H1 (cell line): ENCODE measurements around the gene RFTN2. TPM values are rescaled to one million over a fixed set of nuclear protein-coding genes. Genes with fewer than 3 reads are reported as not detected.

Experiments used
- CTCF ChIA-PET: fragments of 300-600 bp; sonication (Branson Sonifier 250); formaldehyde crosslinking; loops from one replicate; lab custom pipeline; 2021; ENCODE audit not compliant: partially characterized antibody; lab: Charles Lee
- POLR2A ChIA-PET: fragments of 300-600 bp; sonication (Branson Sonifier 250); formaldehyde crosslinking; loops from one replicate; lab custom pipeline; 2021; ENCODE audit warnings: inconsistent platforms; ENCODE audit not compliant: partially characterized antibody; lab: Charles Lee
- DNase-seq, 2 experiments: peaks; one replicate each; pipeline versions ENCODE4 v3.0.0 to v3.0.0-alpha.2; 2010 to 2022; ENCODE audit warnings: low spot score in 2 of 2, low read depth in 1 of 2, mixed read lengths in 1 of 2
- FAIRE-seq: peaks from 2 replicates; lab custom pipeline; 2011; peaks lifted over from hg19 to GRCh38; lab: Jason Lieb, UNC
- H2AFZ ChIP-seq: 2 replicates; pipeline ENCODE4 v1.8.1; 2012; ENCODE audit warnings: low read length, inconsistent platforms
- H2AK5ac ChIP-seq: 2 replicates; pipeline ENCODE4 v1.6.1; 2013; ENCODE audit warnings: low read depth, low read length
- H2BK120ac ChIP-seq: replicated peaks from 2 replicates; pipeline ENCODE3; 2013; ENCODE audit warnings: low read depth, low read length, inconsistent platforms
- H2BK12ac ChIP-seq: 2 replicates; pipeline ENCODE4 v1.6.1; 2013; ENCODE audit warnings: low read depth, low read length
- H2BK15ac ChIP-seq: 2 replicates; pipeline ENCODE4 v1.6.1; 2013; ENCODE audit warnings: low read length
- H2BK20ac ChIP-seq: 2 replicates; pipeline ENCODE4 v1.6.1; 2013; ENCODE audit warnings: low read length
- H2BK5ac ChIP-seq: 2 replicates; pipeline ENCODE4 v1.6.1; 2013; ENCODE audit warnings: low read depth, low read length
- H3K14ac ChIP-seq: 2 replicates; pipeline ENCODE4 v1.6.1; 2013; ENCODE audit warnings: inconsistent platforms; ENCODE audit not compliant: insufficient read length
- H3K18ac ChIP-seq: 2 replicates; pipeline ENCODE4 v1.6.1; 2013; ENCODE audit warnings: low read length; ENCODE audit errors: extremely low read depth
- H3K23ac ChIP-seq: 2 replicates; pipeline ENCODE4 v1.6.1; 2013; ENCODE audit warnings: inconsistent platforms; ENCODE audit not compliant: insufficient read length
- H3K23me2 ChIP-seq: 2 replicates; pipeline ENCODE4 v1.6.1; 2013; ENCODE audit warnings: low read depth, low read length
- H3K27ac ChIP-seq: 2 replicates; pipeline ENCODE4 v1.6.1; 2011; ENCODE audit warnings: low read depth, low read length, inconsistent platforms
- H3K27me3 ChIP-seq, 4 experiments: replicated peaks in 1 of 4; 1 replicate in 1 of 4; 2 replicates in 3 of 4; pipeline versions ENCODE4 v1.6.1 to v1.8.1; 2011 to 2013; ENCODE audit warnings: low read length in 3 of 4, mild to moderate bottlenecking in 3 of 4, inconsistent platforms in 2 of 4, mixed read lengths in 2 of 4, moderate library complexity in 1 of 4; ENCODE audit not compliant: control insufficient read depth in 3 of 4, insufficient read depth in 3 of 4; ENCODE audit errors: extremely low read depth in 1 of 4
- H3K36me3 ChIP-seq, 4 experiments: 2 replicates each; pipeline versions ENCODE4 v1.6.1 to v1.8.1; 2011 to 2013; ENCODE audit warnings: mild to moderate bottlenecking in 4 of 4, low read length in 3 of 4, moderate library complexity in 2 of 4, control low read depth in 1 of 4, inconsistent platforms in 1 of 4; ENCODE audit not compliant: insufficient read depth in 4 of 4, control insufficient read depth in 2 of 4
- H3K4ac ChIP-seq: replicated peaks from 2 replicates; pipeline ENCODE3; 2013; ENCODE audit warnings: low read length, low read depth, mixed read lengths, inconsistent platforms; ENCODE audit not compliant: insufficient read length
- H3K4me1 ChIP-seq, 4 experiments: replicated peaks in 1 of 4; 1 replicate in 1 of 4; 2 replicates in 3 of 4; pipeline versions ENCODE4 v1.6.1 to v1.8.1; 2011 to 2013; ENCODE audit warnings: low read length in 3 of 4, inconsistent platforms in 2 of 4, mixed read lengths in 1 of 4; ENCODE audit not compliant: insufficient read depth in 4 of 4, control insufficient read depth in 3 of 4
- H3K4me2 ChIP-seq, 2 experiments: 2 replicates each; pipeline versions ENCODE4 v1.6.1 to v1.8.1; 2011 to 2013; ENCODE audit warnings: low read depth in 2 of 2, low read length in 2 of 2, control low read depth in 1 of 2, inconsistent platforms in 1 of 2, mild to moderate bottlenecking in 1 of 2; ENCODE audit not compliant: insufficient read depth in 1 of 2
- H3K4me3 ChIP-seq, 4 experiments: fragments of 200-600, 300-600 bp in 1 of 4; sonication (generic), shearing (Covaris generic), sonication (Bioruptor Twin) in 1 of 4; 2 replicates each; pipeline versions ENCODE4 v1.5.1 to v1.8.1; 2011 to 2016; ENCODE audit warnings: low read length in 4 of 4, low read depth in 3 of 4, control low read depth in 2 of 4, inconsistent platforms in 2 of 4, mild to moderate bottlenecking in 2 of 4, mixed read lengths in 1 of 4, moderate library complexity in 1 of 4; ENCODE audit not compliant: insufficient read depth in 2 of 4; ENCODE audit errors: extremely low read depth in 1 of 4
- H3K56ac ChIP-seq: replicated peaks from 2 replicates; pipeline ENCODE3; 2013; ENCODE audit warnings: low read depth, mild to moderate bottlenecking, mixed read lengths, low read length, inconsistent platforms; ENCODE audit not compliant: insufficient read length
- H3K79me1 ChIP-seq: 2 replicates; pipeline ENCODE4 v1.6.1; 2013; ENCODE audit warnings: low read depth, low read length, control low read depth
- H3K79me2 ChIP-seq, 2 experiments: 2 replicates each; pipeline versions ENCODE4 v1.6.1 to v1.8.1; 2012 to 2013; ENCODE audit warnings: low read length in 2 of 2, mild to moderate bottlenecking in 2 of 2, inconsistent platforms in 1 of 2; ENCODE audit not compliant: insufficient read depth in 2 of 2, control insufficient read depth in 1 of 2
- H3K9ac ChIP-seq, 4 experiments: replicated peaks in 1 of 4; 1 replicate in 1 of 4; 2 replicates in 3 of 4; pipeline versions ENCODE4 v1.6.1 to v1.8.1; 2011 to 2013; ENCODE audit warnings: low read depth in 3 of 4, low read length in 3 of 4, control low read depth in 2 of 4, mild to moderate bottlenecking in 2 of 4, moderate library complexity in 2 of 4, inconsistent platforms in 1 of 4; ENCODE audit errors: extremely low read depth in 1 of 4
- H3K9me3 ChIP-seq, 2 experiments: 2 replicates each; pipeline versions ENCODE4 v1.6.1 to v1.8.1; 2012 to 2013; ENCODE audit warnings: mild to moderate bottlenecking in 2 of 2, moderate library complexity in 2 of 2, control low read depth in 1 of 2, inconsistent platforms in 1 of 2, low read depth in 1 of 2, low read length in 1 of 2, mixed read lengths in 1 of 2; ENCODE audit not compliant: insufficient read depth in 2 of 2
- H4K20me1 ChIP-seq, 2 experiments: replicated peaks in 1 of 2; 2 replicates each; pipeline versions ENCODE3 to v1.8.1; 2011 to 2013; ENCODE audit warnings: inconsistent platforms in 2 of 2, low read length in 2 of 2, mild to moderate bottlenecking in 1 of 2; ENCODE audit not compliant: insufficient read depth in 2 of 2, control insufficient read depth in 1 of 2
- H4K5ac ChIP-seq: 2 replicates; pipeline ENCODE4 v1.6.1; 2013; ENCODE audit warnings: low read length, low read depth, mixed read lengths, inconsistent platforms; ENCODE audit not compliant: insufficient read length
- H4K8ac ChIP-seq: 2 replicates; pipeline ENCODE4 v1.8.0; 2013; ENCODE audit warnings: mild to moderate bottlenecking, moderate library complexity, low read length, inconsistent platforms; ENCODE audit not compliant: insufficient read depth; ENCODE audit errors: extremely low read depth
- H4K91ac ChIP-seq: replicated peaks from 2 replicates; pipeline ENCODE3; 2013; ENCODE audit warnings: low read length, mixed read lengths, inconsistent platforms; ENCODE audit not compliant: insufficient read length
- BRCA1 ChIP-seq: IDR thresholded peaks from 2 replicates; pipeline ENCODE4 v1.6.1; 2012; ENCODE audit warnings: low read depth, low read length, improper control_type of control experiment
- CBX5 ChIP-seq: fragments of 300-800, 300-1000 bp; sonication (generic); IDR thresholded peaks from 2 replicates; pipeline ENCODE4 v1.7.1; 2016; ENCODE audit warnings: antibody characterized with exemption, low read length, low read depth
- CTBP2 ChIP-seq: IDR thresholded peaks from 2 replicates; pipeline ENCODE4 v1.7.0; 2011; ENCODE audit warnings: borderline replicate concordance, mild to moderate bottlenecking, moderate library complexity, mixed read lengths, low read length; ENCODE audit not compliant: insufficient read depth, insufficient read length
- EGR1 ChIP-seq: IDR thresholded peaks from 2 replicates; pipeline ENCODE4 v1.6.1; 2011; ENCODE audit warnings: low read depth, low read length, borderline replicate concordance
- FOSL1 ChIP-seq: IDR thresholded peaks from 2 replicates; pipeline ENCODE4 v1.6.1; 2011; ENCODE audit warnings: mild to moderate bottlenecking, low read depth, low read length, moderate library complexity; ENCODE audit not compliant: insufficient read depth
- GABPA ChIP-seq: IDR thresholded peaks from 2 replicates; pipeline ENCODE4 v1.6.1; 2011; ENCODE audit warnings: mild to moderate bottlenecking, low read length, moderate library complexity, borderline replicate concordance; ENCODE audit not compliant: insufficient read depth
- JUND ChIP-seq: IDR thresholded peaks from 2 replicates; pipeline ENCODE4 v1.6.1; 2011; ENCODE audit warnings: mild to moderate bottlenecking, improper control_type of control experiment, low read length
- MAFK ChIP-seq: IDR thresholded peaks from 2 replicates; pipeline ENCODE4 v1.6.1; 2012; ENCODE audit warnings: low read depth, mild to moderate bottlenecking, improper control_type of control experiment, low read length
- NANOG ChIP-seq: IDR thresholded peaks from 2 replicates; pipeline ENCODE4 v1.6.1; 2011; ENCODE audit warnings: low read length, low read depth, mild to moderate bottlenecking, inconsistent platforms; ENCODE audit not compliant: insufficient read depth, poor library complexity, severe bottlenecking
- POU5F1 ChIP-seq: IDR thresholded peaks from 2 replicates; pipeline ENCODE4 v1.6.1; 2011; ENCODE audit warnings: low read depth, mild to moderate bottlenecking, low read length, moderate library complexity
- TAF1 ChIP-seq: IDR thresholded peaks from 2 replicates; pipeline ENCODE4 v1.6.1; 2011; ENCODE audit warnings: mild to moderate bottlenecking, low read depth, low read length
- TBP ChIP-seq: IDR thresholded peaks from 2 replicates; pipeline ENCODE4 v1.6.1; 2011; ENCODE audit warnings: low read depth, low read length, improper control_type of control experiment
- WGBS, 2 experiments: shearing (Covaris generic) in 1 of 2; methylation state at CpG; one replicate each; pipeline versions ENCODE4 v1.1.6 to v1.1.7; 2013 to 2015; ENCODE audit warnings: low lambda C conversion rate in 2 of 2, mixed read lengths in 2 of 2, inconsistent platforms in 1 of 2, low coverage in 1 of 2, missing lambda C conversion rate in 1 of 2; ENCODE audit not compliant: insufficient replicate concordance in 2 of 2, insufficient coverage in 1 of 2, insufficient read length in 1 of 2; ENCODE audit errors: extremely low coverage in 1 of 2, missing lambda C conversion rate in 1 of 2; 5-methylcytosine and 5-hydroxymethylcytosine counted together
- polyA plus RNA-seq, 7 experiments: library from polyadenylated mRNA; depleted of rRNA in 3 of 7; stranded (reverse) in 5 of 7; unstranded in 2 of 7; fragments of >200 nt in 5 of 7; fragments of 200-250 nt in 2 of 7; gene quantifications; 1 replicate in 5 of 7; 2 replicates in 1 of 7; 4 replicates in 1 of 7; pipeline versions ENCODE4 v1.2.1 to v1.2.3, GENCODE V29; 2011 to 2013; ENCODE audit warnings: missing spikeins in 2 of 7, mixed read lengths in 2 of 7
- total RNA-seq: library from RNA; stranded (reverse); fragmentation: NEBNext Ultra II Directional; extraction: Animal tissue kit (Norgen Biotek cat#: 25700); gene quantifications from 2 replicates; pipeline ENCODE4 v1.2.1, GENCODE V29; 2021
- TF ChIP-seq, protein P1 (sequence below): IDR thresholded peaks from 2 replicates; pipeline ENCODE4 v1.6.1; 2011; ENCODE audit warnings: low read depth, mild to moderate bottlenecking, low read length; ENCODE audit not compliant: insufficient read depth

The RFTN2 gene
- total and polyA plus RNA-seq, 2 of the 8 experiments (the other 6 are each of a cell fraction or from before 2014, with no cell fraction given), result 2.3 to 2.4 TPM

DNA sequence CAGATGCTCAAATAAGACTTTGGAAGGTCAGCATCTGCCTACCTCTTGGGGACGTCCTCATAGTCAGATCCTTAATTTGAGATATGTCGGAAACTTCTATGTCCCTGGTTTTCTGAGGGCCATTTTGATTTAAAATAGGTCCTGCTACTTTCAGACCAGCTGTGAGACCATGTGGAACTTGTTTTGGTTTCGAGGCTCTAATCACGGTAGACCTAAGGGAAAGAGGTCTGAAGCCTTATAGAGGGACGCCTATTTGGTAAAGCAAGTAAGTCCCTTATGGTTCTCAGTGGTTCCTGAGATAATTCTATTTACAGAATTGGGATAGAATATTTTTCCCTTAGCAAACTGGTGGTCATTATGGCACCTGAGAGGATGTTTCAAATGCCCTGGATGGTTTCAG is 75.1 kb downstream of the RFTN2 start:
- no peak for DNase-seq
- no peak overlapping the region for H2BK120ac ChIP-seq
- H4K91ac ChIP-seq, result no peak overlapping the region
- H4K8ac ChIP-seq, result no peak overlapping the region
- H3K4ac ChIP-seq, result no peak overlapping the region
- H3K27ac ChIP-seq, result no peak overlapping the region
- no peak overlapping the region for H3K4me2 ChIP-seq
- no peak overlapping the region for H3K4me3 ChIP-seq
- no peak overlapping the region for H2AFZ ChIP-seq
- H3K23me2 ChIP-seq, result no peaks in the 10 kb centered on the region
- ChIA-PET POLR2A (interaction anchor here (1.0 to 3.1 kb wide), 5 partner anchors 8 to 108 kb away, joined by 3 to 12 read pairs (median 5); partner anchors contain the start of genes HSPD1 and HSPE1), CTCF (interaction anchor here (0.6 to 2.2 kb wide), 17 partner anchors 8 to 198 kb away, joined by 3 to 10 read pairs (median 4); partner anchors contain the start of genes HSPD1 and HSPE1)
- H4K5ac ChIP-seq, result no peak overlapping the region
- peaks cover 0 to 7% (median 5%) of the 10 kb centered on the region in 4 experiments; a peak in 5 of 7 replicates for H3K4me1 ChIP-seq
- no peaks in the 10 kb centered on the region for H4K20me1 ChIP-seq
- no peaks in the 10 kb centered on the region for H3K79me2 ChIP-seq
- no peak overlapping the region for H3K56ac ChIP-seq
- H3K36me3 ChIP-seq, result no peaks in the 10 kb centered on the region
- H3K23ac ChIP-seq, result no peak overlapping the region
- no peaks in the 10 kb centered on the region for H3K9me3 ChIP-seq
- no peak overlapping the region for H2BK5ac ChIP-seq
- H3K79me1 ChIP-seq, result no peaks in the 10 kb centered on the region
- no peaks in the 10 kb centered on the region for H3K27me3 ChIP-seq
- FAIRE-seq, result no peak
- H3K9ac ChIP-seq, result no peak overlapping the region
- no peak overlapping the region for H3K14ac ChIP-seq
- no peak overlapping the region for H2AK5ac ChIP-seq
- H2BK12ac ChIP-seq, result no peak overlapping the region
- WGBS, 2 experiments, result 92% methylated on average over 5 of the region's 5 CpGs; no CpG with 5 or more reads in 1 of the 2 experiments
- H3K18ac ChIP-seq, result no peak overlapping the region
- no peak overlapping the region for H2BK20ac ChIP-seq
- H2BK15ac ChIP-seq, result no peak overlapping the region
- no peak for TF ChIP-seq EGR1
- no peak for TF ChIP-seq MAFK
- TF ChIP-seq GABPA, result no peak
- no peak for TF ChIP-seq BRCA1
- TF ChIP-seq TBP, result no peak
- TF ChIP-seq, protein P1, sequence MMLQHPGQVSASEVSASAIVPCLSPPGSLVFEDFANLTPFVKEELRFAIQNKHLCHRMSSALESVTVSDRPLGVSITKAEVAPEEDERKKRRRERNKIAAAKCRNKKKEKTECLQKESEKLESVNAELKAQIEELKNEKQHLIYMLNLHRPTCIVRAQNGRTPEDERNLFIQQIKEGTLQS, result no peak
- no peak for TF ChIP-seq NANOG
- TF ChIP-seq CBX5, result no peak
- TF ChIP-seq CTBP2, result no peak
- TF ChIP-seq POU5F1, result no peak
- no peak for TF ChIP-seq FOSL1
- no peak for TF ChIP-seq JUND
- no peak for TF ChIP-seq TAF1
